ENCODE results near the gene TRIM45.

Gene TRIM45

GRCh38 chr1:117117697-117118096 lies 3.9 kb downstream of the TRIM45 start:
- no peak for TF ChIP-seq POLR2AphosphoS5 (IDR thresholded peaks at IDR 0.05; ENCODE audit: low read depth)
- no peak for TF ChIP-seq SPI1 (IDR thresholded peaks at IDR 0.05; ENCODE audit: borderline replicate concordance, low read depth)
- TF ChIP-seq CTCF (IDR thresholded peaks at IDR 0.05; ENCODE audit: insufficient read depth, low read length) = no peak
- TF ChIP-seq GABPA (IDR thresholded peaks at IDR 0.05; ENCODE audit: low read depth) = no peak
- TF ChIP-seq, protein P1, sequence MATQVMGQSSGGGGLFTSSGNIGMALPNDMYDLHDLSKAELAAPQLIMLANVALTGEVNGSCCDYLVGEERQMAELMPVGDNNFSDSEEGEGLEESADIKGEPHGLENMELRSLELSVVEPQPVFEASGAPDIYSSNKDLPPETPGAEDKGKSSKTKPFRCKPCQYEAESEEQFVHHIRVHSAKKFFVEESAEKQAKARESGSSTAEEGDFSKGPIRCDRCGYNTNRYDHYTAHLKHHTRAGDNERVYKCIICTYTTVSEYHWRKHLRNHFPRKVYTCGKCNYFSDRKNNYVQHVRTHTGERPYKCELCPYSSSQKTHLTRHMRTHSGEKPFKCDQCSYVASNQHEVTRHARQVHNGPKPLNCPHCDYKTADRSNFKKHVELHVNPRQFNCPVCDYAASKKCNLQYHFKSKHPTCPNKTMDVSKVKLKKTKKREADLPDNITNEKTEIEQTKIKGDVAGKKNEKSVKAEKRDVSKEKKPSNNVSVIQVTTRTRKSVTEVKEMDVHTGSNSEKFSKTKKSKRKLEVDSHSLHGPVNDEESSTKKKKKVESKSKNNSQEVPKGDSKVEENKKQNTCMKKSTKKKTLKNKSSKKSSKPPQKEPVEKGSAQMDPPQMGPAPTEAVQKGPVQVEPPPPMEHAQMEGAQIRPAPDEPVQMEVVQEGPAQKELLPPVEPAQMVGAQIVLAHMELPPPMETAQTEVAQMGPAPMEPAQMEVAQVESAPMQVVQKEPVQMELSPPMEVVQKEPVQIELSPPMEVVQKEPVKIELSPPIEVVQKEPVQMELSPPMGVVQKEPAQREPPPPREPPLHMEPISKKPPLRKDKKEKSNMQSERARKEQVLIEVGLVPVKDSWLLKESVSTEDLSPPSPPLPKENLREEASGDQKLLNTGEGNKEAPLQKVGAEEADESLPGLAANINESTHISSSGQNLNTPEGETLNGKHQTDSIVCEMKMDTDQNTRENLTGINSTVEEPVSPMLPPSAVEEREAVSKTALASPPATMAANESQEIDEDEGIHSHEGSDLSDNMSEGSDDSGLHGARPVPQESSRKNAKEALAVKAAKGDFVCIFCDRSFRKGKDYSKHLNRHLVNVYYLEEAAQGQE (IDR thresholded peaks at IDR 0.05; ENCODE audit: insufficient replicate concordance, low read depth) = no peak
- Histone ChIP-seq H3K4me3 (replicated peaks; ENCODE audit: insufficient read depth, low read length) (no peak overlapping the region), H3K27ac (replicated peaks) (no peak overlapping the region), H3K27me3 (ENCODE audit: insufficient read depth, poor library complexity, severe bottlenecking) (no peaks in the 10 kb centered on the region)
- no peak for DNase-seq (ENCODE audit: low read depth in 1 of 2, low spot score in 1 of 2)

DNA sequence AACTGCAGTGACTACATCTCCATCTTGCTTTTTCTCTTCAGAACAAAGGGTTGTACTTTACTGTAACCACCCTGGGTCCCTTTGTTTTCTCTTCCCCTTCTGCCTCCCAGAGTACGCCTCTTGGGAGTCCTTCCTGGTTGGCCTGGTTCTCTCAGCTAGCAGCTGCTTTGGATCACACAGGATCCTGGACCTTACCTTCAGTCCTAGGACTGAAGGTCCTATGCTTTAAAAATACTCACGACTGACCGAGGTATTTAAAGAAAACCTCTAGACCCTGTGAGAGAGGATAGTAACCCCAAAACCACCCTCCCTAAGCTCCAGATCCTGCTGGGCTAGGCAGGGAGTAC lies 4.8 kb downstream of the TRIM45 start:
- TF ChIP-seq, protein P1 (IDR thresholded peaks at IDR 0.05; ENCODE audit: insufficient replicate concordance, low read depth) = no peak
- Histone ChIP-seq H3K27me3 (ENCODE audit: insufficient read depth, poor library complexity, severe bottlenecking) (no peaks in the 10 kb centered on the region), H3K27ac (replicated peaks) (no peak overlapping the region), H3K4me3 (replicated peaks; ENCODE audit: insufficient read depth, low read length) (no peak overlapping the region)
- no peak for DNase-seq (ENCODE audit: low read depth in 1 of 2, low spot score in 1 of 2)

- Histone ChIP-seq H3K4me3 (replicated peaks; ENCODE audit: insufficient read depth, low read length) (no peak overlapping the region), H3K27me3 (ENCODE audit: insufficient read depth, poor library complexity, severe bottlenecking) (no peaks in the 10 kb centered on the region), H3K27ac (replicated peaks) (no peak overlapping the region)
- TF ChIP-seq SPI1 (IDR thresholded peaks at IDR 0.05; ENCODE audit: borderline replicate concordance, low read depth) = no peak
- no peak for TF ChIP-seq CTCF (IDR thresholded peaks at IDR 0.05; ENCODE audit: insufficient read depth, low read length)
- TF ChIP-seq POLR2AphosphoS5 (IDR thresholded peaks at IDR 0.05; ENCODE audit: low read depth) = no peak
- TF ChIP-seq GABPA (IDR thresholded peaks at IDR 0.05; ENCODE audit: low read depth) = no peak
- TF ChIP-seq, protein P1 (IDR thresholded peaks at IDR 0.05; ENCODE audit: insufficient replicate concordance, low read depth) = no peak
- no peak for DNase-seq (ENCODE audit: low read depth in 1 of 2, low spot score in 1 of 2)
Measured at GRCh38 chr1:117116090-117116783, 5.3 kb downstream of the TRIM45 start.

All from HL-60 (cell line).